OCI-LY7 (cell line): ENCODE results near the gene PALB2. TPM values are rescaled to one million over a fixed set of nuclear protein-coding genes. Genes with fewer than 3 reads are reported as not detected.

Experiments
- BruUV-seq: library from RNA; stranded (reverse); fragments of 400-500 nt; replicated peaks from 2 replicates; lab custom pipeline; 2021; lab: Mats Ljungman, UMichigan
- CTCF ChIA-PET: fragments of 300-600 bp; sonication (Branson Sonifier 250); formaldehyde crosslinking; loops from one replicate; lab custom pipeline; 2022; ENCODE audit warnings: antibody characterized with exemption; ENCODE audit not compliant: unreplicated experiment; lab: Charles Lee
- POLR2A ChIA-PET: fragments of 300-600 bp; sonication (Branson Sonifier 250); formaldehyde crosslinking; loops from one replicate; lab custom pipeline; 2022; ENCODE audit warnings: antibody characterized with exemption; lab: Charles Lee
- DNase-seq: peaks from one replicate; pipeline ENCODE4 v3.0.0-alpha.2; 2015; ENCODE audit warnings: low spot score
- H2AFZ ChIP-seq: fragments of 200-600 bp; sonication (generic), shearing (Covaris generic); 2 replicates; pipeline ENCODE4 v1.6.1; 2014; ENCODE audit warnings: mild to moderate bottlenecking, antibody characterized with exemption, low read length, moderate library complexity
- H3K27ac ChIP-seq: fragments of 200-600 bp; sonication (generic); 2 replicates; pipeline ENCODE4 v1.5.1; 2014; ENCODE audit warnings: mixed run types, low read depth, mild to moderate bottlenecking, moderate library complexity, low read length, inconsistent platforms; ENCODE audit not compliant: poor library complexity, severe bottlenecking
- H3K36me3 ChIP-seq: fragments of 200-600 bp; sonication (generic); 2 replicates; pipeline ENCODE4 v1.6.1; 2014; ENCODE audit warnings: mild to moderate bottlenecking, antibody characterized with exemption, low read length, moderate library complexity, mixed read lengths; ENCODE audit not compliant: insufficient read depth
- H3K4me1 ChIP-seq: fragments of 200-600 bp; sonication (generic); 2 replicates; pipeline ENCODE4 v1.5.1; 2014; ENCODE audit warnings: mild to moderate bottlenecking, low read length; ENCODE audit not compliant: insufficient read depth, poor library complexity, severe bottlenecking
- H3K4me2 ChIP-seq: fragments of 200-600 bp; sonication (generic); 2 replicates; pipeline ENCODE4 v1.6.1; 2014; ENCODE audit warnings: mild to moderate bottlenecking, low read length
- H3K4me3 ChIP-seq: fragments of 200-600 bp; sonication (generic); 2 replicates; pipeline ENCODE4 v1.5.1; 2014; ENCODE audit warnings: mild to moderate bottlenecking, low read depth, low read length; ENCODE audit not compliant: poor library complexity, severe bottlenecking
- H3K79me2 ChIP-seq: fragments of 200-600 bp; sonication (generic); 2 replicates; pipeline ENCODE4 v1.6.1; 2016; ENCODE audit warnings: low read depth, mild to moderate bottlenecking, low read length, moderate library complexity, mixed read lengths; ENCODE audit not compliant: insufficient read depth
- H3K9me2 ChIP-seq: fragments of 200-600 bp; sonication (generic); 2 replicates; pipeline ENCODE4 v1.6.1; 2016; ENCODE audit warnings: mild to moderate bottlenecking, low read length, mixed read lengths; ENCODE audit not compliant: insufficient read depth
- H3K9me3 ChIP-seq: fragments of 200-600 bp; sonication (generic); 2 replicates; pipeline ENCODE4 v1.6.1; 2014; ENCODE audit warnings: mild to moderate bottlenecking, mixed run types, low read length, mixed read lengths
- H4K20me1 ChIP-seq: fragments of 200-600 bp; sonication (generic); 2 replicates; pipeline ENCODE4 v1.6.1; 2014; ENCODE audit warnings: mild to moderate bottlenecking, antibody characterized with exemption, low read length, moderate library complexity, mixed read lengths; ENCODE audit not compliant: insufficient read depth
- EZH2phosphoT487 ChIP-seq: fragments of 200-600 bp; sonication (generic); IDR thresholded peaks from 2 replicates; pipeline ENCODE4 v1.6.1; 2018; ENCODE audit warnings: low read depth, borderline replicate concordance, mild to moderate bottlenecking, mixed run types, antibody characterized with exemption, low read length, moderate library complexity, mixed read lengths
- intact Hi-C: fragments of 100-400 bp; cut with micrococcal nuclease; formaldehyde crosslinking; loops from one replicate; pipeline ENCODE4 v1.10.0; 2022; ENCODE audit not compliant: unreplicated experiment
- total RNA-seq, 2 experiments: library from RNA; depleted of rRNA in 1 of 2; stranded (reverse); fragments of >200 nt in 1 of 2; shearing (Covaris generic) in 1 of 2; gene quantifications; 2 replicates each; pipeline ENCODE4 v1.2.3, GENCODE V29; 2014 to 2022
- TF ChIP-seq, protein P1 (sequence below): fragments of 200-600 bp; sonication (generic); conservative IDR thresholded peaks from 2 replicates; pipeline ENCODE4 v1.5.1; 2014; ENCODE audit warnings: mild to moderate bottlenecking, antibody characterized with exemption, low read length, moderate library complexity, mixed read lengths

PALB2 gene
- total RNA-seq, 2 experiments from 2014 or later, result 16.6 to 35.1 TPM

DNA sequence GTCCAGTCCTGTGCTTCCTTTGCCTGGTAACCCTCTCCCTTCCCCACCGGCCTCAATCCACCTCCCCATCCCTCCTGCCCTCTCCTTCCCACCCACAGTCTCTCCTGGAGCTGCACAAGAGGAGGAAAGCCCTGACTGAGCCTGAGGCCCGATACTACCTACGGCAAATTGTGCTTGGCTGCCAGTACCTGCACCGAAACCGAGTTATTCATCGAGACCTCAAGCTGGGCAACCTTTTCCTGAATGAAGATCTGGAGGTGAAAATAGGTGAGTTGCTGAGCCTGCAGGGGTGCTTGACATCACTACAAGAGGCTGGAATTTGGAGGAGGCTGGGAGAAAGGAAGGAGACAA lies 38.9 kb upstream of the PALB2 start:
- intact Hi-C loops, result loop anchor here (2.0 kb wide), 1 partner anchor 39 kb away; the partner anchor contains the start of genes DCTN5 and PALB2
- H3K4me3 ChIP-seq, result peak overlapping the region; percentile 98

DNA sequence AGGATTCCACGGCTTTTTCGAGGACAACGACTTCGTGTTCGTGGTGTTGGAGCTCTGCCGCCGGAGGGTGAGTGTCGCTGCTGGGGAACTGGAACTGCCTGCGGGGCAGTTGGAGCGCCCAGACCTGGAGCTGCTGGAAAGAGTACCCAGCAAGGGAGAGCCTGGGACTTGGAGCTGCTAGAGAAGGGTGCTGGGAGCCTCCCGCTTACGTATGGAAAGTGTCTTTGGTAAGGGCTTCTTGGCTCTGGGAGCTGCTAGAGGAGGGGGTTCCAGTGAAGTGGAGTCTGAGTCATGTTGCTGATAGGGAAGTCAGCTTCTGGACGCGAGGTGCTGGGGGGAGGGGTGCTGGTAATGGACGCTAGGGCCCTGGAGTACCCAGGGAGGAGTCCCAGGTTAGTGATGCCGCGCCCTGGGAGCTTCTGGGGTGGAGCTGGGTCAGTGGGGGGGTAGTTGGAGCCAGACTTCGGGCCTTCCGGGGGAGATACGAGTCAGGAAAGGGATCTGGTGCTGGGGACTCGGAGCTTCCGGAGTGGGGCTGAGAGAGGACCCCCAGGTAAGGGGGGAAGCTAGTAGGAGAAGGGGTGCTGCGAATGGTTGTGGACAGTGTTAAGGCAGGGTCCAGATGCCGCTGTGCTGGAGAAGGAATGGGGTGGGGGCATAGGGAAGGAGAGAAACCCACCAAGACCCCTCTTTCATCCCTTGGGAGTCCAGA lies 38.3 kb upstream of the PALB2 start:
- peak overlapping the region; percentile 89 for H3K4me2 ChIP-seq

More for the DNA sequence above, 38.9 kb upstream of the PALB2 start:
- H3K4me2 ChIP-seq, result peak overlapping the region; percentile 89
- no peaks in the 10 kb centered on the region for H3K9me3 ChIP-seq
- H2AFZ ChIP-seq, result no peak overlapping the region
- no peak for DNase-seq
- POLR2A ChIA-PET, result interaction anchor here (0.7 to 1.6 kb wide), 3 partner anchors 11 to 28 kb away, joined by 3 to 8 read pairs (median 3); no protein-coding TSS in a partner anchor
- no peaks in the 10 kb centered on the region for H4K20me1 ChIP-seq
- peaks cover 57% of the 10 kb centered on the region for H3K36me3 ChIP-seq
- H3K4me1 ChIP-seq, result peaks cover 28% of the 10 kb centered on the region
- TF ChIP-seq, protein P1, sequence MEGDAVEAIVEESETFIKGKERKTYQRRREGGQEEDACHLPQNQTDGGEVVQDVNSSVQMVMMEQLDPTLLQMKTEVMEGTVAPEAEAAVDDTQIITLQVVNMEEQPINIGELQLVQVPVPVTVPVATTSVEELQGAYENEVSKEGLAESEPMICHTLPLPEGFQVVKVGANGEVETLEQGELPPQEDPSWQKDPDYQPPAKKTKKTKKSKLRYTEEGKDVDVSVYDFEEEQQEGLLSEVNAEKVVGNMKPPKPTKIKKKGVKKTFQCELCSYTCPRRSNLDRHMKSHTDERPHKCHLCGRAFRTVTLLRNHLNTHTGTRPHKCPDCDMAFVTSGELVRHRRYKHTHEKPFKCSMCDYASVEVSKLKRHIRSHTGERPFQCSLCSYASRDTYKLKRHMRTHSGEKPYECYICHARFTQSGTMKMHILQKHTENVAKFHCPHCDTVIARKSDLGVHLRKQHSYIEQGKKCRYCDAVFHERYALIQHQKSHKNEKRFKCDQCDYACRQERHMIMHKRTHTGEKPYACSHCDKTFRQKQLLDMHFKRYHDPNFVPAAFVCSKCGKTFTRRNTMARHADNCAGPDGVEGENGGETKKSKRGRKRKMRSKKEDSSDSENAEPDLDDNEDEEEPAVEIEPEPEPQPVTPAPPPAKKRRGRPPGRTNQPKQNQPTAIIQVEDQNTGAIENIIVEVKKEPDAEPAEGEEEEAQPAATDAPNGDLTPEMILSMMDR, result no peak
- no peak for TF ChIP-seq EZH2phosphoT487
- H3K79me2 ChIP-seq, result peaks cover 41% of the 10 kb centered on the region
- H3K9me2 ChIP-seq, result no peaks in the 10 kb centered on the region
- no TSS peak for BruUV-seq
- CTCF ChIA-PET, result no interaction called here
- H3K27ac ChIP-seq, result peak overlapping the region; percentile 69

More for the DNA sequence above, 38.3 kb upstream of the PALB2 start:
- BruUV-seq, result no TSS peak
- POLR2A ChIA-PET, result interaction anchor here (1.1 to 1.6 kb wide), 2 partner anchors 12 to 28 kb away, joined by 3 to 8 read pairs; no protein-coding TSS in a partner anchor
- intact Hi-C loops, result loop anchor here (2.0 kb wide), 1 partner anchor 39 kb away; the partner anchor contains the start of genes DCTN5 and PALB2
- TF ChIP-seq EZH2phosphoT487, result no peak
- TF ChIP-seq, protein P1, result no peak
- Histone ChIP-seq H3K9me2 (no peaks in the 10 kb centered on the region), H3K79me2 (peaks cover 41% of the 10 kb centered on the region), H3K4me1 (peaks cover 28% of the 10 kb centered on the region), H3K4me3 (peak overlapping the region; percentile 98), H4K20me1 (no peaks in the 10 kb centered on the region), H3K36me3 (peaks cover 56% of the 10 kb centered on the region), H3K27ac (peak overlapping the region; percentile 69), H3K9me3 (no peaks in the 10 kb centered on the region), H2AFZ (peak overlapping the region; percentile 71; the same call in 1 of the 2 replicates)
- peak; percentile 49 for DNase-seq
- CTCF ChIA-PET, result interaction anchor here (0.6 kb wide), 2 partner anchors 9 to 16 kb away, joined by 3 read pairs; no protein-coding TSS in a partner anchor
